ENCODE data around the gene PRICKLE2. TPM values are rescaled to one million over a fixed set of nuclear protein-coding genes. Genes with fewer than 3 reads are reported as not detected.
A peak's percentile ranks its signal among the peaks of the same experiment; 100 is the strongest.

Gene PRICKLE2
- total RNA-seq, 1 experiment from 2014 or later, result 3.2 TPM

GRCh38 chr3:64093211-64093610 lies 132.1 kb downstream of the PRICKLE2 start:
- Histone ChIP-seq H2AK5ac (ENCODE audit: insufficient read length, low read length) (no peak overlapping the region), H4K91ac (ENCODE audit: insufficient read length, low read depth, low read length) (no peak overlapping the region), H3K79me2 (ENCODE audit: insufficient read depth, low read length) (no peaks in the 10 kb centered on the region), H2BK12ac (ENCODE audit: insufficient read length, low read depth, low read length) (no peak overlapping the region), H2AFZ (ENCODE audit: low read length) (no peak overlapping the region), H3K9ac (ENCODE audit: extremely low read depth, insufficient read length, low read length) (no peak overlapping the region), H3K56ac (ENCODE audit: insufficient read length, low read depth, low read length) (no peak overlapping the region), H3K27me3 (ENCODE audit: insufficient read depth, low read length) (no peaks in the 10 kb centered on the region), H3K4me1 (ENCODE audit: insufficient read depth, low read length) (peaks cover 9% of the 10 kb centered on the region; the same call in 1 of the 2 replicates), H3K18ac (ENCODE audit: insufficient read length, low read depth, low read length) (no peak overlapping the region), H3K14ac (ENCODE audit: insufficient read depth, low read length) (no peak overlapping the region), H2BK20ac (ENCODE audit: low read depth, low read length, poor library complexity, severe bottlenecking) (no peak overlapping the region), H2BK15ac (ENCODE audit: low read depth, low read length) (no peak overlapping the region), H3K4me2 (ENCODE audit: insufficient read depth, insufficient read length, low read length) (no peak overlapping the region), H3K23ac (ENCODE audit: insufficient read length, low read depth, low read length) (no peak overlapping the region), H2BK5ac (ENCODE audit: insufficient read length, low read length) (no peak overlapping the region), H4K20me1 (ENCODE audit: control insufficient read depth, insufficient read depth, insufficient read length) (no peaks in the 10 kb centered on the region), H3K9me3 (ENCODE audit: control insufficient read depth, low read depth, low read length) (no peaks in the 10 kb centered on the region), H4K8ac (replicated peaks; ENCODE audit: insufficient read length, low read depth, low read length) (no peak overlapping the region), H4K5ac (ENCODE audit: insufficient read length, low read depth, low read length) (no peak overlapping the region), H2BK120ac (ENCODE audit: low read depth, low read length, poor library complexity, severe bottlenecking) (no peak overlapping the region), H3K27ac (ENCODE audit: insufficient read length, low read depth, low read length) (no peak overlapping the region), H3T11ph (ENCODE audit: low read length) (no peak overlapping the region), H3K79me1 (ENCODE audit: insufficient read depth, low read depth, low read length, poor library complexity, severe bottlenecking) (no peaks in the 10 kb centered on the region), H3K23me2 (ENCODE audit: insufficient read length, low read depth, low read length, poor library complexity, severe bottlenecking) (no peaks in the 10 kb centered on the region), H3K4ac (ENCODE audit: low read depth, low read length) (no peak overlapping the region)
- DNase-seq, result no peak
- no peaks in the 10 kb centered on the region for H3K9me3 Mint-ChIP-seq
- no peaks in the 10 kb centered on the region; the same call in 1 of the 2 replicates for H3K27me3 Mint-ChIP-seq (ENCODE audit: low read depth)
- TF ChIP-seq CTCF (conservative IDR thresholded peaks at IDR 0.05), result no peak
- peak overlapping the region in 1 of 3 experiments; percentile 97; a peak in 1 of 7 replicates for H3K27ac Mint-ChIP-seq
- H3K4me1 Mint-ChIP-seq, result peaks cover 70 to 75% of the 10 kb centered on the region in 2 experiments
- H3K4me3 Mint-ChIP-seq, result no peak overlapping the region
- H3K36me3 Mint-ChIP-seq (ENCODE audit: insufficient read depth in 1 of 3, low read depth in 3 of 3), result no peaks in the 10 kb centered on the region
